Stimulated activated CD4-positive, alpha-beta T cell treated with anti-CD3 and anti-CD28 coated beads, TNF-alpha, amount 100 ng/mL, for 24 hours (primary cell): Measurements from ENCODE around the gene ALX3.
A peak's percentile ranks its signal among the peaks of the same experiment; 100 is the strongest.

ENCODE experiments used
- DNase-seq, 3 experiments: peaks; one replicate each; pipeline ENCODE4 v3.0.0-alpha.2; 2020; ENCODE audit warnings: low read depth in 3 of 3

ALX3 gene

DNA sequence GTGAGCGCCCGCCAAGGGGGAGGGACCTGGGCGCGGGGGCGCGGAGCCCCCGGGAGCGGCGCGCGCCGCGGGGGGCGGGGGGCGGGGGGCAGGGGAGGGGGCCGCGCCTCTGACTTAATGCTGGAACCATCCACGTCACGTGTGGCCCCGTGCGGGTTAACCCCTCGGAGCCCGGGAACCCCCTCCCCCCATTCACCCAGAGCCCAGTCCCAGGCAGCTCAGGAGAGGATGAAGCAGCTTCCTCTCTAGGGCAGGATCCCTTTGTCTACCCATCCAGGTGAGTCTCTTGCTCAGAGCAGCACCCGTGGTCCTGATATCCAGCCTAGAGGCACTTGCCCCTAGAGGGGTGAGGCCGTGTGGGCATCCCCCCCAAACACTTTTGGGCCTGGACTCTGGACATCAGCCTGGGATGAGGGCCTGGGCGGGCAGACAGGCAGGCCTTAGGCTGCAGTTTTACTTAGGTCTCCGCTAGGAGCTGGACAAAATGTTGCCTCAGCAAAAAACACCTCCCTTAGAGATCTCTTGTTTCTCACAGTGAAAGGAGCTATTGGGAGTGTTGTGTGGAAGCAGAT is at the start of gene ALX3:
ALX3 (minus strand) TSS at position 2 of the 572 bp plus-strand sequence. CDS start 60 bp downstream, outside the sequence.
- DNase-seq: no peak

DNA sequence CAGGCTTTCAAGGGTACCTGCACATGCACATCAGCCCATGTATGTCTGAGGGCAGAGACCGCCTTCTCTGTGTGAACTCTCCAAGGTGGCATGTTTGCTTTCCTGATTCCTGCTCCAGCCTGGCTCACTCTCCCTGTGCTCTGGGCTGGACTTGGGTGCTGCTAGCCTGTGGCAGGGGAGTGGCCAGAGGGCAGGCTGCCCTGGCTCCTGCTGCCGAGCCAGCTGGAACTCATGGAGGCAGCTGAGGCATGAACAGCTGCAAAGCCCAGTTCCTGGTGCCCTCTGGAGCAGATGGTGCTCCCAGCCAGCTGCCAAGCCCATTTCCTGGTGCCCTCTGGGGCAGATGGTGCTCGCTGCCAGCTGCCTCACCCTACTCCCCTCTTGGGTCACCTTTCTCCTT is 49.4 kb upstream of the ALX3 start:
- no peak for DNase-seq

DNA sequence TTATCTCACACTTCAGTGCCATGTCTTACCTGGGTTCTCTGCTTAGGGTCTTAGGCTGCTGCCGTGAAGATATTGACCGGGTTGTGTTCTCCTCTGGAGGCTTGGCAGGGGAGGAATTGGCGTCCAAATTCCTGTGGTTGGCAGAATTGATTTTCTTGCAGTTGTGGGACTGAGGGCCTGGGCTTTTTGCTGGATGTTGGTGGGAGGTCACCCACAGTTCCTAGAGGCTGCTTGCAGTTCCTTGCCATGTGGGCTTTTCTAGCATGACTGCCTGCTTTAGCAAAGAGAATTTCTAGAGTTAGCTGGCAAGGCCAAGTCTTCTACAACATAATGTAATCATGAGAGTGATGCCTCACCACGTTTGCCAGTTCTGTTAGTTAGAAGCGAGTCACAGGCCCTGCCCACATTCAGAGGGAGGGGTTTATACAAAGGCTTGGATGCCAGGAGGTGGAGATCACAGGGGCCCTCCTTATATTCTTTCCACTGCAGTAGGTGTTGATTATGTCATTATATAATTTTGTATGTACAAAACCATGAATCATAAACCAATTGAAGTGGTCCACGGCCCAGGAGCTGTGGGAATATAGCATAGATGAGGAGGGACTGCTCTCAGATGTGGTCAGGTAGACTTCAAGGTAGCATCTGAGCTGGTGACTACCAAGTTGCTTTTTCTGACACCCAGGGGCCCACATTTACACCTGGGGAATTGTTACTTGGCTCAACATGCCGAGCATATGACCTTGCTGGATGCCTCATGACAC is 48.3 kb upstream of the ALX3 start:
- peak in 1 of 3 experiments; percentile 26 for DNase-seq

- no peak for DNase-seq
Observed at GRCh38 chr1:110114784-110115183, 44.3 kb upstream of the ALX3 start.

GRCh38 chr1:110114173-110114572 is 43.7 kb upstream of the ALX3 start:
- no peak for DNase-seq

- DNase-seq: no peak
Observed at GRCh38 chr1:110113551-110113950, 43.1 kb upstream of the ALX3 start.

- no peak for DNase-seq
Observed at GRCh38 chr1:110112656-110113055, 42.2 kb upstream of the ALX3 start.

- no peak for DNase-seq
Observed at GRCh38 chr1:110112143-110112542, 41.7 kb upstream of the ALX3 start, which contains the start of gene UBL4B. UBL4B (plus strand) TSS chr1:110112443; CDS start chr1:110112535, 92 bp downstream.

GRCh38 chr1:110111081-110111480 is 40.6 kb upstream of the ALX3 start:
- DNase-seq: no peak

DNA sequence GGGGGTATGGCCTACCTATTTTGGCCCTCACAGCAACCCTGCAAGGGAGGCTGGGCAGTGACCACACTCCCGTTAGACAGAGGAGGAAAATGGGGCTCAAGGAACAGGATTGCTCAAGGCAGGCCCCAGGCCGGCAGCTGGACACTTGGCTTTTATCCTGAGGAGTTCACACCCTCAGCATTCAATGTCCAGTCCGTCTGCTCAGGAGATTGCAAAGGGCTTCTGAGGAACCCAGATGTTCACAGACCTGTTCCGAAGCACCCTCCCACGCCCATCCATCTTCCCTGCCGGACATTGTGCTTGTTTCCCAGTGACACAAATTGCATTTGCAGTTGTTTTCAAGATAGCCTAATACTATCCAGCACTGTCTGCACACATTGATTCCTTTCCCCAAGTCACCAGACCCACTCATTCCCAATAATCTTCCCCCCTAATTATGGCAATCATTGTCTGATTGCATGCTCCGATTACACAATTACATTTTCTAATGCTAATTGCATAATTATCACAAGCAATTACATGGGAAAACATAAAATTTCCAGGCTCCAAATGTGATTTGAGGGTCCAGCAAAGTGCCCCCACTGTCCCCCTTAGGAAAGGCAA is 37.5 kb upstream of the ALX3 start:
- DNase-seq: no peak

DNA sequence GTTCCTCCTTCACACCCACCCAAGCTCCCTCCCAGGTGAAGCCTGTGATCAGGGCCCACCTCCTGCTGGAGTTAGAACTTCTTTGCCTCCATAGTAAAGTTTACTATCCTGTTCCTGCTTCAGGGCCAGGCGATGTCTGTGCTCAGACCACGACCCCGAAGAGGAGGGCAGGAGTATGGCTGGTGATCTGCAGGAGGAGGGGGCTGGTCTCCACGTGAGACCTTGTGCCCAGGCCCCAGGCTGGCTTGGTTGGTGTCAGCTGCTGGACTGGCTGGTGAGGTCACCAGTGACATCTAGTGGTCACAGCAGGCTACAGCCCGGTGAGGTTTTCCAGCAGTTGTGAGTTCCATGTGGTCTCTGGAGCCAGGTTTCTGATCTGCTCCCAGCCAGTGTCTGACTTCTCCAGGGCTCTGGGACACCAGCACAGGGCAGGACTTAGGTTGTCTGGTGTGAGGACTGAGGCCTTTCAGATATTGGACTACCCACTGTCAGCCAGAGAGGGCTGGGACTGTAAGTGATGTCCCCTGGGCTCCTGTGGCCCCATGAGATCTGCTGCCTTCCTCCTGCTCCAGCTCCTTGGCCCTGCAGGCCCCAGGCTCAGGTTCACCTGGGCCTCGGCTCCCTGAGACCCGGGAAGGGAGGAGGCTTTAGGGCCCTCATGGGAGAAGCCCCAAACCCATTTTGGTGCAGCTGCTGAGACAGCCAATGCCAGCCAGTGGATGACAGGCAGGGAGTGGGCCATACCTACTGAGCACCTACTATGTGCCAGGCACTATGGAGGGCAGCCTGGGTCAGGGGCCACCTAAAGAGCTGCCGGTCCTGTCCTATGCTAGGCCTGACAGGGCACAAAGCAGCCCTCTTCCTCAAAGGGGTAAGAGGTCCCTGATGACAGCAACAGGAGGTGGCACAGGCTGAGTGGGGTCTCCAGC is 35.8 kb upstream of the ALX3 start:
- DNase-seq: peak in 2 of 3 experiments; percentile 41 to 56

GRCh38 chr1:110102081-110102480 is 31.6 kb upstream of the ALX3 start:
- DNase-seq: no peak

- DNase-seq: no peak
Observed at GRCh38 chr1:110100335-110100734, 29.9 kb upstream of the ALX3 start.

DNA sequence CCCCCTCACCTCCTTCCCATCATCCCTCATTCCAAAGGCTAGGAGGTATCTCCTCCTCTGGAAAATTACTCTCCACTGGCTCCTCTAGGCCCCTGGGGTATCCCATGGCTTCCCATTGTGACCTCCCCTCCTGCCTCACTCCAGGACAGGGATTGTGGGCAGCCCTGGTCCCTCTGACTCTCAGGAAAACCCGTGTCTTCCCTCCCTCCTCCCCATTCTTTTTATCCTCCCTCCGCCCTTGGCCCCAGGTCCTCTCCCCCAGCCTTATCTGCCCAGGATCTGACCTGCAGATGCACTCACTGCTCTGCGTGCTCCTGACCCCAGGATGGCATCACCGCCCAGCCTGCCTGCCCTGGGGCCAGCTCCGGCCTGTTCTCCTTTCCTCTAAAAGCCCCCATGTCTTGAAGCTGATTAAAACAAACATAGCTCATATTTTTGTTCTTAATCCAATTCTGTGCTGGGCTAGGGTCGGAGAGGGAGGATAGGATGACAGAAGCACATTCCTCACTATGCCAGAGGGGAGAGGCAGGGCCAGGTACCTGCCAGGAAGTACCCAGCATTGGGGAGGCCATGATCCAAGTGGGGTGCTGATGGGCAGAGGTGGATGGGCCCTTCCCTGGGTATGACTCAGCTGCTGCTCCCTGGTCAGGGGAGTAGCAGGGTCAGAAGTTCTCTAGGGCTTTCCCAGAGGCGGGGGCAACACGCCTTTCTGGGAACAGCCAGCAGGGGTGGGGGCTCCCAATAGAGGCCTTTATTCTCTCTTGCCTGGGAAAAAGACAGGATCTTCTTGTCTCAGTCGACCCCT is 28.0 kb upstream of the ALX3 start:
- DNase-seq: no peak

DNA sequence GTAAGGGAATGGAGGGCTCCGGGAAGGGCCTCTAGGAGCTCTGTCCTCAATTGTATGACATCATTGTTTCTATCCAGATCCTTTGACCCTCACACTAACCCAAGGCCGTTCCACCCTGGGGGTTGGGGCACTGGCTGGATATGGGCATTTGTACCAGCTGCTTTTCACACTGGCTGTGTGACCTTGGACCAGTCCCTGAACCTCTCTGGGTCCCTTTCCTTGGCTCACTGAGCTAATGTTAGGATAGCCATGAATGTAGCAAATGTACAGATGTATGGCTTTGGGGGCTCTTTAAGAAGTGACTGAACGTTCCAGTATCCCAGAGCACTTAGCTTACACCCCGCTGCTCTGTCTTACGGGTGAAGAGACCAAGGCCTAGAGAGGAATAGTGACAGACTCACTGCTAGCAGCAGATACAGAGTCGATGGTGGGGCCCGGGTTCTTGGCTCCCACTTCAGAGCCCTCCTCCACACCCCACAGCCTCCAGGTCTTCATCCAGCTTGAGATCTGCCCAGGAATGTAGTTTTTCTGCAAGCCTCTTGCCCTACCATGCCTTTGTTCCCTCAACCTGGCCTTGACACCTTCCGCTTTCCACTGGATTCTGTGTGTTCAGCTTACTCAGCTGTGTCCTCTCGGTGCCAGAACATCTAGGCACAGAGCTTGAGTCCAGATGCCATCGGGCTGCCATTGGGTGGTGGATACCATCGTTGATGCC is 27.2 kb upstream of the ALX3 start:
- DNase-seq: no peak

DNA sequence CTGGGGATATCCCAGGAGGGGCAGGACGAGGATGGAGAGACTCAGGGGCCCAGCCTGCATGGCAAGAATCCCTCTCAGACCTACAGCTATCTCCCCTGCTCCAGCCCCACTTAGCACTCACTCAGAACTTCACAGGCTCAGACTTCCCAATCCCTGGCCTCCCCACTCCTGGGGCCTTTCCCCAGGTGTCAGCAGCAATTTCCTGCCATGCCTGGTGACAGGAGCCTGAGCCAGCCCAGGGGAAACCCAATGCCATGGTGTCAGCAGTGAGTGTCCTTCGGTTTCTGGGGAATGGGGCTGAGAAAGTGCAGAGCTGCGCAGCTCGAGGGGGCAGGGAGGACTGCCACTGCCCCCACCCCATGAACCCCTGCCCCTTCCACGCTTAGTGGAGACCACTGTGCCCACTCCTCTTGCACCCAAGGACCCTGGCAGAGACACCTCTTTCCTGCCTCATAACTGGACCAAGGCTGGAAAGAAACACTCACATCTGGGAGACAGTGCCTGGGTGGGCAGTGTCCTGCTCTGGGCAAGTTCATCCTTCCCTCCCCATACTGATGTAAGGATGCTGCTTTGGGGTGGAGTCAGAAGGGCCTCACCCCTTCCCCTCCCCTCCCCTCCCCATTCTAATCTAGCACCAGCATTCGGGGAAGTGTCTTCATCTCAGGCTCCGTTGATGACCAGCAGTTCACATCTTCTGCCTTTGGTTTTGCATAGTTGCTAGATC is 24.6 kb upstream of the ALX3 start:
- no peak for DNase-seq

GRCh38 chr1:110092991-110093390 is 22.5 kb upstream of the ALX3 start:
- no peak for DNase-seq

GRCh38 chr1:110091791-110092190 is 21.3 kb upstream of the ALX3 start:
- no peak for DNase-seq

GRCh38 chr1:110091381-110091780 is 20.9 kb upstream of the ALX3 start:
- DNase-seq: no peak
